ENCODE measurements around the gene ABHD16A. TPM values are rescaled to one million over a fixed set of nuclear protein-coding genes. Genes with fewer than 3 reads are reported as not detected.

The ABHD16A gene
- total and polyA plus RNA-seq, 2 donors (not counting 3 experiments of a cell fraction or from before 2014, with no cell fraction given): 48.9 to 60.3 TPM

DNA sequence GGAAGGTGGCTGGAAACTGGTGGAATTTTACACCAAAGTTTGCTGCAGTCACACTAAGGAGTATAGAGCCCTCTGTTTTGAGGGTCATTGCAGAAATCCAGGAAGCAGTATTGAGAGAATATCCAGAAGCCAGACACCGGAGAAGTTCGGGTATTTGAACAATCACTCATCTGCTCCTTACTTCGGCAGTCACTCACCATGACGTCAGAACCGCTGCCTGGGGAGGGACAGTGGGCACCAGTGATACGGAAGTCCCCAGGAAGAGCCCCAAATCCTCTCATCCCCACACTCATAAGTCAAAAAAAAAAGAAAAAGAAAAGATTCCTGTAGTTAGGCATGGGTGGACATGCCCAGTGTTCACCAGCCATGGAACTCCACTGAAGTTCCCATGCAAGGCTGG, 26.2 kb downstream of the ABHD16A start:
- no peak for TF ChIP-seq POLR2A (IDR thresholded peaks at IDR 0.05; ENCODE audit: low read depth, low read length)
- TF ChIP-seq FOS (IDR thresholded peaks at IDR 0.05; ENCODE audit: borderline replicate concordance, insufficient read depth, low read length): no peak
- TF ChIP-seq, protein P1, sequence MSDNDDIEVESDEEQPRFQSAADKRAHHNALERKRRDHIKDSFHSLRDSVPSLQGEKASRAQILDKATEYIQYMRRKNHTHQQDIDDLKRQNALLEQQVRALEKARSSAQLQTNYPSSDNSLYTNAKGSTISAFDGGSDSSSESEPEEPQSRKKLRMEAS (IDR thresholded peaks at IDR 0.05; ENCODE audit: insufficient read depth, insufficient read length): no peak
- TF ChIP-seq EZH2 (IDR thresholded peaks at IDR 0.05; ENCODE audit: borderline replicate concordance, low read depth, low read length, severe bottlenecking): no peak
- TF ChIP-seq JUN (IDR thresholded peaks at IDR 0.05; ENCODE audit: borderline replicate concordance, insufficient read depth, insufficient read length, low read depth): no peak
- TF ChIP-seq GATA2 (IDR thresholded peaks at IDR 0.05; ENCODE audit: insufficient read depth, insufficient read length, low read depth, low read length): no peak
- no peak for TF ChIP-seq POLR2AphosphoS5 (IDR thresholded peaks at IDR 0.05; ENCODE audit: insufficient read depth, low read depth, low read length)
- TF ChIP-seq MYC (IDR thresholded peaks at IDR 0.05; ENCODE audit: low read depth, low read length): no peak
- TF ChIP-seq, protein P2, sequence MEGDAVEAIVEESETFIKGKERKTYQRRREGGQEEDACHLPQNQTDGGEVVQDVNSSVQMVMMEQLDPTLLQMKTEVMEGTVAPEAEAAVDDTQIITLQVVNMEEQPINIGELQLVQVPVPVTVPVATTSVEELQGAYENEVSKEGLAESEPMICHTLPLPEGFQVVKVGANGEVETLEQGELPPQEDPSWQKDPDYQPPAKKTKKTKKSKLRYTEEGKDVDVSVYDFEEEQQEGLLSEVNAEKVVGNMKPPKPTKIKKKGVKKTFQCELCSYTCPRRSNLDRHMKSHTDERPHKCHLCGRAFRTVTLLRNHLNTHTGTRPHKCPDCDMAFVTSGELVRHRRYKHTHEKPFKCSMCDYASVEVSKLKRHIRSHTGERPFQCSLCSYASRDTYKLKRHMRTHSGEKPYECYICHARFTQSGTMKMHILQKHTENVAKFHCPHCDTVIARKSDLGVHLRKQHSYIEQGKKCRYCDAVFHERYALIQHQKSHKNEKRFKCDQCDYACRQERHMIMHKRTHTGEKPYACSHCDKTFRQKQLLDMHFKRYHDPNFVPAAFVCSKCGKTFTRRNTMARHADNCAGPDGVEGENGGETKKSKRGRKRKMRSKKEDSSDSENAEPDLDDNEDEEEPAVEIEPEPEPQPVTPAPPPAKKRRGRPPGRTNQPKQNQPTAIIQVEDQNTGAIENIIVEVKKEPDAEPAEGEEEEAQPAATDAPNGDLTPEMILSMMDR (IDR thresholded peaks at IDR 0.05; ENCODE audit: extremely low read depth in 1 of 2, insufficient read depth in 1 of 2, low read depth in 1 of 2, low read length in 2 of 2): no peak
- Histone ChIP-seq H3K36me3 (ENCODE audit: control insufficient read depth in 2 of 2, extremely low read depth in 1 of 2, insufficient read depth in 2 of 2, low read length in 2 of 2) (peaks cover 2 to 11% of the 10 kb centered on the region in 2 experiments), H3K9me3 (replicated peaks; ENCODE audit: control insufficient read depth, insufficient read depth, low read length) (no peaks in the 10 kb centered on the region), H3K4me1 (ENCODE audit: control insufficient read depth, extremely low read depth, insufficient read depth, low read length) (peaks cover 8% of the 10 kb centered on the region), H3K4me2 (ENCODE audit: insufficient read depth, low read length) (no peak overlapping the region), H3K79me2 (ENCODE audit: control insufficient read depth, insufficient read depth, low read length) (no peaks in the 10 kb centered on the region), H3K9ac (replicated peaks; ENCODE audit: extremely low read depth, insufficient read depth, low read length) (no peak overlapping the region), H2AFZ (ENCODE audit: low read depth, low read length) (no peak overlapping the region), H3K27me3 (ENCODE audit: control insufficient read depth in 2 of 2, insufficient read depth in 2 of 2, low read length in 2 of 2) (no peaks in the 10 kb centered on the region), H3K4me3 (replicated peaks in 1 of 3; ENCODE audit: insufficient read depth in 1 of 3, low read depth in 1 of 3, low read length in 3 of 3) (no peak overlapping the region), H3K27ac (ENCODE audit: insufficient read depth, low read depth, low read length) (no peak overlapping the region), H3K9me1 (replicated peaks; ENCODE audit: control insufficient read depth, extremely low read depth, insufficient read depth, low read length) (no peaks in the 10 kb centered on the region), H4K20me1 (replicated peaks; ENCODE audit: control insufficient read depth, extremely low read depth, insufficient read depth, low read length) (no peaks in the 10 kb centered on the region)
- no TSS peak for BruUV-seq (replicated peaks)
- FAIRE-seq (no peak), DNase-seq (ENCODE audit: low read depth, low spot score) (no peak)
- intact Hi-C loops (cut with micrococcal nuclease) (no loop called here), dilution Hi-C loops (cut with MboI; ENCODE audit: extremely low pct_ligation_motif_present, low sequenced_read_pairs) (no loop called here)
- CTCF ChIA-PET: no interaction called here
- POLR2A ChIA-PET: no interaction called here
